Spleen (tissue), 7 donors: ENCODE results near the gene METTL4.

Source experiments
- POLR2A ChIP-seq, 3 donors: fragments of 450-650 bp; IDR thresholded peaks; one replicate each; pipeline ENCODE4 v1.5.1; 2017; ENCODE audit warnings: antibody characterized with exemption in 3 of 3, mild to moderate bottlenecking in 1 of 3
- TF ChIP-seq, protein P1 (sequence below), 11 experiments: fragments of 200-600 bp in 7 of 11; fragments of 450-650 bp in 4 of 11; sonication (generic) in 4 of 11; IDR thresholded peaks in 8 of 11; conservative IDR thresholded peaks in 3 of 11; 1 replicate in 7 of 11; 2 replicates in 4 of 11; pipeline versions ENCODE4 v1.4.0 to v1.8.0; 2016 to 2021; ENCODE audit warnings: antibody characterized with exemption in 11 of 11, inconsistent platforms in 4 of 11, mild to moderate bottlenecking in 1 of 11
- donor health status: DM: no; HTN: no; CAD: no; lungs with moderate emphysema.
- donor health status: DM: no; HTN: no; CAD: no.
- donor health status: DM: no; HTN: no; CAD: no.

DNA sequence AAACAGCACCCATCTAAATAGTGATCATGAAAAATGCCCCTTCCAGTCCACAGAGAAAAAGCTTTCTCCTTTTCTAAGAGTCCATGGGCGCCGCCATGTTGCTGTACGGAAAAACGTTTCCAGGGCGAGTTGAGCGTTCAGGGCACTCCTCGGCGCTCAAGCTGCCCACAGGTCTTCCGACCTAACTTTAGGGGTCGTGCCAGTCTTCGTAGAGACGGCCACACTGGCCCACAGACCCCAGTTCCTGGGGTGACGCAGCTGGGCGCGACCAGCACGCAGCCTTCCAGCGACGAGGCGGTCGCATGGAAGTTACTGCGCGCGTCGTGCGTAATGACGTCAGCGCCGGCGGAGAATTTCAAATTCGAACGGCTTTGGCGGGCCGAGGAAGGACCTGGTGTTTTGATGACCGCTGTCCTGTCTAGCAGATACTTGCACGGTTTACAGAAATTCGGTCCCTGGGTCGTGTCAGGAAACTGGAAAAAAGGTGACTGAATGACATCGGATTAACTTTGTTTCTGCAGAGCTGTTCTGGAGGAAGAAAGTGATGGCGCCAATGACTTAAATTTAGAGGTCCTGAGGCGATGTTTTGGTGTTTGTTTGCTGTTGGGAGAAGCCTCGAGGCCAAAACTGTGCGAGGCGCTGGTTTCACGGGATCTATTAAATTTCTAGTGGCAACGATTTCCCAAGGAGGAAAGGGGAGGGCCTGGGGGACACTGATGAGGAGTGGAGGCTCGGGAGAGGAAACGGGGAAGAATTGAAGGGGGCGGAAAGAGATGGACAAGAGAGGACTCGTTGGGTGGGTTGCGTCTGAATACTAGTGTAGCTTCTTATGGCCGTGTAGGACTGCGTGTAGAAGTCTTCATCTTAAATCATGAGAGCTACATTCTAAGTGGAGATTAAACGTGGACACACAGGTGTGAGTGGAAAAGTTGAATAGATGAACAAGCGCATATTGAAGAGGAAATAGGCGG lies at the start of gene METTL4, which contains the start of gene NDC80:
- TF ChIP-seq, protein P1, sequence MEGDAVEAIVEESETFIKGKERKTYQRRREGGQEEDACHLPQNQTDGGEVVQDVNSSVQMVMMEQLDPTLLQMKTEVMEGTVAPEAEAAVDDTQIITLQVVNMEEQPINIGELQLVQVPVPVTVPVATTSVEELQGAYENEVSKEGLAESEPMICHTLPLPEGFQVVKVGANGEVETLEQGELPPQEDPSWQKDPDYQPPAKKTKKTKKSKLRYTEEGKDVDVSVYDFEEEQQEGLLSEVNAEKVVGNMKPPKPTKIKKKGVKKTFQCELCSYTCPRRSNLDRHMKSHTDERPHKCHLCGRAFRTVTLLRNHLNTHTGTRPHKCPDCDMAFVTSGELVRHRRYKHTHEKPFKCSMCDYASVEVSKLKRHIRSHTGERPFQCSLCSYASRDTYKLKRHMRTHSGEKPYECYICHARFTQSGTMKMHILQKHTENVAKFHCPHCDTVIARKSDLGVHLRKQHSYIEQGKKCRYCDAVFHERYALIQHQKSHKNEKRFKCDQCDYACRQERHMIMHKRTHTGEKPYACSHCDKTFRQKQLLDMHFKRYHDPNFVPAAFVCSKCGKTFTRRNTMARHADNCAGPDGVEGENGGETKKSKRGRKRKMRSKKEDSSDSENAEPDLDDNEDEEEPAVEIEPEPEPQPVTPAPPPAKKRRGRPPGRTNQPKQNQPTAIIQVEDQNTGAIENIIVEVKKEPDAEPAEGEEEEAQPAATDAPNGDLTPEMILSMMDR (IDR thresholded peaks at IDR 0.05 in 8 of 11, conservative IDR thresholded peaks at IDR 0.05 in 3 of 11), result peak in 3 of 11 experiments; percentile 4 to 20 (median 17)
- no peak for TF ChIP-seq POLR2A (IDR thresholded peaks at IDR 0.05)
